ENCODE data around the gene GRN.
"Not testable (repeated sequence)": the region's sequence is repeated elsewhere in the genome, so short reads cannot be mapped to it uniquely, and the experiment has no call there.

GRN gene

DNA sequence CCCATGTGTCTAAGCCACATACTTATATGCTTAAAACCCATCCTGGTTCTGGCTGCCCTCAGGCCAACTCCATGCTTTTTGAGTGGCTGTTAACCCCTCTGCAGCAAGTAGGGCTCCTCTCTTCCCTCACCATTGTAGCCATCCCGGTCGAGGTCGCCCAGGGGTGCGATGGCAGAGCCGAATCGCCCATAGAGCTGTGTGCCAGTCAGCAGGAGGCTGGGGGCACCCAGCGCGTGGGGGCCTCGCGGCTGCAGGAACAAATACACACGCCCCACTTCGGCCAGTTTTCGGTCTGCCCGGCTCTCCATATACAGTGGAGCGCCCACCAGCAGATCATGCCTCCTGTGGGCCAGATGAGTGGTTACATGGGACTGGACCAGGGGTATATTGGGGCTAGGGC is 38.3 kb downstream of the GRN start:
- DNase-seq (ENCODE audit: low read depth in 2 of 2): no peak

DNA sequence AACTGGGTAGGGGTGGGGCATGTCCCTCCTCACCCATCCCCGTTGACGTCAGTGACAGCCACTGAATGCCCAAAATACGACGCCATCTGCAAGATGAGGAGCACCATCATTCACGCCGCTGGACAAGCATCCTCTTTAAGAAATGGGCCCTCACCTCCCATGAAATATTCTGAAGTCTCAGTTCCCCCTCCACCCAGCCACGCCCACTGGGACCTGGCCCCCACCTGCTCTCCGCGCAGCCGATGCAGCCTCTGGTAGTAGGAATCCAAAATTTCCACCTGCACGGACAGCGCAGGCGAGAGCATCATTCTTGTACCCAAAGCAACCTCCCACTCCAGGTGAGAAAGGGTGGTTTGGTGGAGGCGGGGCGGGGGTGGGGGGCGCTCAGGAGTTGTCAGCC is 38.8 kb downstream of the GRN start:
- no peak for DNase-seq (ENCODE audit: low read depth in 2 of 2)

DNA sequence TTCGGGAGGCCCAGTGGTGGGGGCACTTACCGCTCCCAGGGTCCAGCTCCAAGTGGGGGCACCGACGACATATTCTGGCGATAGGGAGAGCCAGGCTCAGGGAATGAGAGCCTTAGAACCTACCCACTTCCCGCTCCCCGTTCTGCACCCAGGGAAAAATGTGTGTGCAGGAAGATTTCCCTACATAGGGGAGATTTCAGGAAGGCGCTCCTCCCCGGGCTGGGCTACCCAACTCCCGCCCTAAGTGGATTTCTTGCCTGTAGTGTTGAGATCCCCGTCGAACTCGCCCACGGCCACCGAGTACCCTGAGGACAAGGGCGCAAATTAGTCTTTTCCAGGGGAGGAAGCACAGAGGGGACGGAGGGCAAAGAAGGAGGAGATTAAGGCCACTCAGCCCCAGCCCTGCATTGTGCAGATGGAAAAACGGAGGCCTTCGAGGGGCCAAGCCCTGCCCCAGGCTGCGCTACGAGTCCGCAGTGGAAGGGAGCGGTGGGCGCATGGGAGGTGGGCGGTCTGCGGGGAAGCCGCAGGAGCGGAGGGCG is 39.2 kb downstream of the GRN start:
- DNase-seq (ENCODE audit: low read depth in 2 of 2): no peak

DNA sequence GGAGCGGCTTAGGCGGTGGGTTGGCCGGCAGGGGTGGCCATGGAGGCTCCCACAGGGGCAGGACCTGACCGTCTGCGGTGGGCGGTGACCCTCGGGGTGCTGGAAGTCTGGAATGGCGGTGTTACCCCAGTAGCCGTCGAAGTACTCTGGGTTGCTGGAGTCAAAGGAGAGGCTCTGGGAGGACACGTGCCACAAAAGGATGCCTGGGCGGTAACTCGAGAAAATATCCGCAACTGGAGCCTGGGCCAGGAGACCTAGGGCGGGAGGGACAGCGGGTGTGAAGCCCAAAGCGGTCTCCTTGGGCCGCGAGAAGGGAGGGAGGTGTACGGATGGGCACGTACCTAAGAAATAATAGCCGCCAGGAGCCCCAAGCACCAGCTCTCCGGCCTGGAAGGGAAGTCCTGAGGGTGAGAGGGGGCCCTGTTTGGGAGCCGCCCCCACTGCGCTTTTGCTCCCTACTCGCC is 39.8 kb downstream of the GRN start:
- no peak for DNase-seq (ENCODE audit: low read depth in 2 of 2)

DNA sequence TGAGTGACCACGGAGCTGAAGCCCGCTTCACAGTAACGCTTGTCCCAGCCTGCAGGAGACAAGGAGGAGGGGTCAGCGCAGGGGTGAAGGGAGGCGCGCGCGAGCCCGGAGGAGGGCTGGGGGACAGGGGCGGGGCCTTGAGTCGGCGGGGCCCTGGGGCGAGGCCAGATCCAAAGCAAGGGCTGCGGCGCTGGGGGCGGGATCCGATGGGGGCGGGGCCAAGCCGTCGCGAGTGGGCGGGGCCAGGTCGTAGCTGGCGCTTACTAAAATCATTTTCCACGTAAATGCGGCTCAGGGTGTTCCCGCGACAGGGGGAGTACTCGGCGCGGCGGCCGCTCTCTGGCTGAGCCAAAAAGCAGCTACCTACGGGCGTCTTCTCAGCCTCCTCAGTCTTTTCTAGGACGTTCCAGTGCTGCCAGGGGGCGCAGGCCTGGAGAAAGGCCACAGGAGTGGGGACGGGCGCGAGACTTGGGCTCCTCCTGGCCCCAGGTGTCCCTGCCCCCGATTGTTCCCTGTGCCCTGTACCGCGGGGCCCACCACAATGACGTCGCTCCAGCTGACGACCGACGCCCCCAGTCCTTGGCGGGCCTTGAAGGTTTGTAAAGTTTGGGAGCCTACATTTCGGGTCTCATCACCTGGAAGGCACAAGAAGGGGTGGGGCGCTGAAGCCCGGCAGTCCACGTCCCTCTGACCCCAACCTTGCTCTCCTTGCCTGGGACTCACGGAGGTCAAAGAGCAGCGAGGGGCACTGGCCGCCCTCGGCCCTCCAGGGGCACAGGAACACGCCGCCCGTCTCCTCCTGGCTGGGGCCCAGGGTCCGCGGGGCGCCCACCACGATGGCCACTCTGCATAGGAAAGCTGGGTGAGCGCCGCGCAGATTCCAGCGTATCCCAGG is 40.4 kb downstream of the GRN start:
- peak; percentile 82 to 88 for DNase-seq (ENCODE audit: low read depth in 2 of 2)

- no peak for DNase-seq (ENCODE audit: low read depth in 2 of 2)
These were observed 41.1 kb downstream of the GRN start for GRCh38 chr17:44386182-44386525.

- no peak for DNase-seq (ENCODE audit: low read depth in 2 of 2)
These were observed 42.7 kb downstream of the GRN start for GRCh38 chr17:44387804-44388203.

- DNase-seq (ENCODE audit: low read depth in 2 of 2): no peak
These were observed 44.2 kb downstream of the GRN start, which contains the start of gene ITGA2B for GRCh38 chr17:44389281-44389680. Gene ITGA2B, minus strand, starts transcription at chr17:44389649. Its CDS starts 176 bp downstream, at chr17:44389473.

DNA sequence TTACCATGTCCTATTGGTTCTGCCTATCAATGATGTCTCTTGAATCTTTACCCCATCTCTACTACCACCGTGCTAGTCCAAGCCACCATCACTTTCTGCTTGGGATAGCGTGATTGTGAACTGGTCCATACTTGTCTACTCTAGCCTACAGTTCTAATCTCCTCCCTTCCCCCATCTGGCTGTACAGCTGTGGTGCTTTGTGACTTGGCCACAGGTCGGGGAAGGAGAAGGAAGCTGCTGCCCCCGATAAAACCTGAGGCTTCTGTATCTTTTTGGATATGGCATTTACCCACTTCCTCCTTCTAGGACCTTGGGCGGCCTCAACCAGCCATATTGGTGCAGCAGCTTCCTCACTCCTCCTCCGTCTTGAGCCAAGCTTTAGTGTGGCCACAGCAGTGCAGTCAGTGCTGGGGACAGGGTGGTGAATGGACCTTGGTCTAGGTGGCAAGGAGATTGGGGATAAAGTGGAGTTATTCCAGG is 44.7 kb downstream of the GRN start:
- DNase-seq (ENCODE audit: low read depth in 2 of 2): no peak

DNA sequence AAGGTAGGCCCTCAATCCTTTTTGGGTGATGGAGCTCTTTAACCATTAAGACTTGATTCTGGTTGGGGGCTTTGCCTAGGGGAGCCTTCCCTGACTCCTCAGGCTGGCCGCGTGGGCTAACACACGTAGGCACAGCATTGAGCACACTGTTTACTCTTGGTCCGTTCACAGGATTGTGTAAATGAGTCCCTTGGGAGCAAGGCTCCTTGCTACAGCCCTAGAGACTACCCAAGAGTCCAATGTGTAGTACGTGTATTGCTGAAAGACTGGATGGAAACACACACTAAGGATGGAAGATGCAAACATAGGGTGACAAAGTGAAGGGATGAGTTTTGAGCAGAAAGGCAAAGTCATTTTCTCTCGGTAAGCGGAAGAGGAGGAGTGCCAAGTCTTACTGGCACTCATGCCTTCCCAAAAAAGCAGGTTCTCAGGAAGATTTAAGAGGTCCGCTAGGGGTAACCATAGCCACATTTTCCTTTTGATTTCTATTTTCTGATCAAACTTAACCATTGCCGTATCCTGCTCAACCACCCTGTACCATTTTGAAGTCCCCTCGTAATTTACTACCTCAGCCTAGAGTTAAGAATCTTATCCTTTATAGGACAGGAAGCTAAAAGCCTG is 45.3 kb downstream of the GRN start:
- no peak for DNase-seq (ENCODE audit: low read depth in 2 of 2)

- not testable (repeated sequence) for DNase-seq (ENCODE audit: low read depth in 2 of 2)
These were observed 49.0 kb downstream of the GRN start for GRCh38 chr17:44394112-44394511.

- no peak for DNase-seq (ENCODE audit: low read depth in 2 of 2)
These were observed 49.7 kb downstream of the GRN start for GRCh38 chr17:44394833-44395232.

DNA sequence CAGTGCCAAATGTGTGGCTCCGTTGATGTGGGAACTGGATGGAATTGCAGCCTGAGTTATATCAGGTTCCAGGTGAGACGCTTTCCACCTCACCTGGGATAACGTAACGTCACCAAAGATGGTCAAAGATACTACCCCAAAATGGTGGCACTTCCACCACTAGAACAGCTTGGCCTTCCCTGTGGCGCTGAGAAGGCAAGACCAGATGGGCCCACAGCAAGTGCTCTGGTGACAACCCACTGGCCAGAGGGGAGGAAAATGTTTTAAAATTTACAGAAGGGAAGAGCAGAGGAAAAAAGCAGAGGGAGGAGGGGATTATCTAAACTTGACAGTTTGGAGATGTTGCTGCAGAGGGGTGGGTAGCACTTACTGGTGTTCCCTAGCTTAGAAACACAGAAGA is 51.8 kb downstream of the GRN start:
- DNase-seq (ENCODE audit: low read depth in 2 of 2): no peak

DNA sequence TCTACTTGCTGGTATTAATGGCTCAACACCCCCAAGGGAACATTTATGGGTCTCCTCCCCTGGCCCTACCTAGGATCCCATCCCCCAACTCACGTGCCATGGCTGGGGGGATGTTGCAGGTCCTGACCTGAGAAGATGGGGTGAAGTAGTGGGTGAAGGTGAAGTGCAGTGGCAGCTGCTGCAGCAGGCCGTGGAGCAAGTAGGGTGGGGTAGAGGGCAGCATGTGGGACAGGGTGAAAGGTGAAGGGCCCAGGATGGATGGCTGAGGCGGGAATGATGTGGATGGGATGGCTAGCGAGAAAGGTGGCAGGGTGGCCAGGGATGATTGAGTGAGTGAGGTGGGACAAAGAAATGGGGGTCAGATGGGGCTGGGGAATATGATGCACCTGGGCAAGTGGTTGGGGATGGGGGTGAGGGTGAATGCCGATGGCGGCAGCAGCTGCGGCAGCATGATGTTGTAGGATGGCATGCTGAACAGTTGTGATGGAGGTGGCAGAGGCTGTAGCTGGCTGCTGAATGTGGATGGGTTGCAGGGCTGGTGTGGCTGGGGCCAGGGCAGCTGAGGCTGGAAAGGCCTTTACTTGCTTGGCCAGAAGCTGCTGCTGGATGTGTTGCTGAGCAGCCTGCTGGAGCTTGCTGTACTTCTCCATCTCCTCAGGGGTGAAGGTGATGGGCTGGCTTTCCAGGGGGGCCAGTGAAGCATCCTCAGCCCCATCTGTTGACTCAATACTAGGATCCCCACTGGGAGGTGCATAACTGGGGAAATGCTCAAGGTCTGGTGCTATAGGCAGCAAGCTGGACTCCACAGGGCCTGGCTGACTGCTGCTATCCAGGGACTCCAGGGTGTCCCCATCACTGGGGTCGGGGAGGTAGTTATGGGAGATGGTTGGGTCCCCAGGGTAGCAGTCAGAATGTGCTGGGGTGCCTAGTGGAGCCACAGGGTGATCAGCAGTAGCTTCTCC is 52.7 kb downstream of the GRN start:
- no peak for DNase-seq (ENCODE audit: low read depth in 2 of 2)

DNA sequence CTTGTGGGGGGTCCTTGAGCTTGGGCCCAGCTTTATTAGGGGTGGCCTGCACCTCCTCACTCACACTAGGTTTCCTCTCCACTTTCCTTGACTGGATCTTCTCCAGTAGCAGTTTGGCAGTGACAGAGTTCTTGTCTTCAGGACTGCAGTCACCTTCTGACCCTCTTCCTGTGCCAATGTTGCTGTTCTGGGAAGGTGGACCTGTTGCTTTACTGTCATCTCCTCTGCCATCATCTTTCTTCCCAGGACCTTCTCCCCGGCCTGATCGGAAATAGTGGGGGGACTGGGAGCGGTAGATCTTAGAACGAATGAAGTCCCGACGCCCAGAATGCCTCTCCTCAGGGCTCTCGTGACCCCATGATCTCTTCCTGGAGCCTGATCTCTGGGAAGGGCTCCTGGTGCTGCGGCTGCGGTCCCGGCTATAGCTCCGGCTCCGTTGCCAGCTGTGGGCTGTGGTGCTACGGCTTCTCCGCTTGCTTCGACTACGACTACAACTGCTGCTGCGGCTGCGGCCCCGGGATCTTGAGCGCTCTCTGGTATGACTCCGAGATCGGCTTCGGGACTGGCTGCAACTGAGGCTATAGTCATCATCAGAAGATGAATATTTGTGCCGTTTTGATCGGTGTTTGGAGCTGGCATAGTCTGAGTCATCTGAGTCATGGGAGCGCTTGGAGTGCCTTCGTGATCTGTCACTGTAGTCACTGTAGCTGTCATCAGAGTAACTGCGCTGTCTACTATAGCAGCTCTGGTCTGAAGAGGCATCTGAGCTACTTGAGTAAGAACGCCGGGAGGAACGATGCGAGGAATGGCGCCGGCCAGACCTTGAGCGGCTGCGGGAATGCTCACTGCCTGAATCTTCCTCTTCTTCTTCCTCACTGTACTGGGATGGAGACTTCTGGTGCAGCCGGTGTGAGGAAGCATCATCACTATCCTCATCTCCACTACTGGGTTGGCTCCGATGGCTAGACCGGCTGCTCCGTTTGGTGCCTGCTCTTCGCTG is 53.9 kb downstream of the GRN start:
- DNase-seq (ENCODE audit: low read depth in 2 of 2): no peak

GRCh38 chr17:44400226-44400847 is 55.2 kb downstream of the GRN start:
- no peak for DNase-seq (ENCODE audit: low read depth in 2 of 2)
